GM21576 (cell line): ENCODE results near the gene PKM.
A peak's percentile ranks its signal among the peaks of the same experiment; 100 is the strongest.

Source experiments
- ATAC-seq: cut with Tn5 transposase; IDR thresholded peaks from one replicate; pipeline ENCODE4 v1.9.1; 2021; ENCODE audit warnings: mild to moderate bottlenecking, moderate library complexity; ENCODE audit not compliant: unreplicated experiment

Gene PKM

DNA sequence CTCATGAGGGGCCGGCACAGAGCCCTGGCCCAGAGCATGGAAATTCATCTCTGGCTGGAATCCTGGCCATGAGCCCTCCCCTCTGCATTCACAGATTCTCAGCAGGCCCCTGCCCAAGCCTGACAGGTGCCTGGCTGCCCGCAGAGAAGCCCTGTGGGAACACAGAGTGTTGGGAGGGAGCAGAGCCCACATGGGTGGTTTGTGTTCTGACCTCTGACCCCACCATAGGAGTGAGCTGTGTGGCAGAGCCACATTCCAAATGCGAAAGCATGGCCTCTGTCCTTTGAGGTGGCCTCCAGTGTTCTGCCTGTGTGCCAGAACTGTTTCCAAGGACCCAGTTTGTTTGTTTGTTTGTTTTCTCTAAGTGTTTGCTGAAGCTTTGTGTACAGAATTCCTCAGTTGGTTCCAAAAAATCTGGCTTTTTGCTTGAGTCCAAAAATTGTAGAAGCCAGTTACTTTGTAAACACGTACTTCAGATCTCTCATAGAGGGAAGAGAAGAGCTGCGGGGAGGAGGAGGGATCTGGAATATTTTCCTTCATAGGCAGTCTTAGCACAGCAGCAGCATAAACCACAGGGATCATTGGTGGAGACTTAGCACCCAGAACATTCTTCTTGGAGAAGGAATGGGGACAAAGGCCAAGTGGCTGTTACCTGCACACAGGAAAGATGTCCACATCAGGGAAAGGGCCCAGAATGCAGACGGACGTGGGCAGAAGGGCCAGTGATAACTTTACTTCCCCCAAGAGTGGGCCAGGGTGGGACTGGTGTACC lies 69.4 kb downstream of the PKM start:
- ATAC-seq = no peak

- no peak for ATAC-seq
Measured at GRCh38 chr15:72160696-72161245, 70.2 kb downstream of the PKM start.

GRCh38 chr15:72156928-72157327 lies 74.1 kb downstream of the PKM start:
- ATAC-seq = no peak

GRCh38 chr15:72155635-72156616 lies 75.1 kb downstream of the PKM start:
- peak; percentile 72 for ATAC-seq

DNA sequence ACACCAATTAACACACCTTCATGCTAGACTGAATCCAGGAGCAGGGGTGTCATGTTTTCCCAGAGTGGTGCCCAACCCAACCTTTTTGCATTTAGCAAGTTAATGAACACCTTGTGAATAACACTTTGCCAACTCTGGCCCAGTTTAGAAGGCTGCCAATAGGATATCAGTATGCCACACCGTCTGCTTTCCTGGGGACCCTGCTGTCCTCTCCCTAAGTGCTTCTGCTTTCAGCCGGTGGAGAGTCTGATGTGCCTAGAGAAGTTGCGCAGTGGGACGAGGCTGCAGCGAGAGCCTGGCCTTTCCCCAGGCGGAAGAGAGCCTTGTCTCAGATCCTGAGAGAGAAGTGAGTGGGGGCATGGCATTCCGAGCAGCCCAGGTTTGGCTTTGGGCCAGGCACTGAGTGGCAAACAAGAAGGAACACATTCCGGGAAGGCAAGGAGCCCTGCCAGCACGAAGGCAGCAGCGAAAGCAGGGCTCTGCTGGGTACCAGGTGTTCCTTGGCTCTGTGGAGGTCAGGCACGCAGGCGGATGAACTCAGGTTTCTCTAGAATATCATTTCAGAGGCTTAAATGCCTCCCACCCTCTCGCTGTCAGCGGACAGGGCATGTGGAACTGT lies 75.9 kb downstream of the PKM start:
- ATAC-seq = no peak

- ATAC-seq = no peak
Measured at GRCh38 chr15:72154316-72154715, 76.7 kb downstream of the PKM start.

DNA sequence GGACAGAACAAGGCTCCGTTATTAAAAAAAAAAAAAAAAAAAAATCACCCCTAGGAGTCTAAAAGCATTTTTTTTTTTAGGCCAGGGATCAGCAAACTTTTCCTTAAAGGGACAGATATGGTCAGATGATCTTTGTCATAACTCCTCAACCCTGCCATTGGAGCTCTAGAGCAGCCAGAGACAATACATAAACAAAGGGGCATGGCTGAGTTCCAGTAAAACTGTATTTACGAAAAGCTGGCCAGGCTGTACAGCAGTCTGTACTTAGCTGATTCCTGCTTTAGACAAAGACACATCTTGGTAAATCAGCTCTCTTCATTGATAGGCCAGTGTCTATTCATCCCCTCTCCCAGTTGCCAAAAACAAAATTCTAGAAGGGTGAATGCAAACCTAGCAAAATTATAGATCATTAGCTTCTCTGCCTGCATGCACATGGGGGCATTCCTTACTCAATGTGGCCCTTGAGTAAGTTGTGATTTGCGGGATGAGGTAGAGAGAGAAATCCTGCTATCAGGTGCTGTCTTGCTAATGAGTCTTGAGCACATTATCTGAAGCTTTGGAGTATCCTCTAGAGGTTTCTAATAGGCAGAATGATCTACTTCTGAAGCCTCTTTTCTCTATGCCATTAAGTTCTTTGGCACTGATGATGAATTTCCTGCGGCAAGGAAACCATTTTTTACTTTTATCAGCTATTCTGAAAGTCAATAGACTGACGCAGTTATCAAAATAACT lies 77.6 kb downstream of the PKM start:
- no peak for ATAC-seq
